Spleen (tissue), 11 donors: Measurements from ENCODE around the gene MICAL3. TPM values are rescaled to one million over a fixed set of nuclear protein-coding genes. Genes with fewer than 3 reads are reported as not detected.

Experiments used
- DNase-seq: peaks from one replicate; pipeline ENCODE4 v3.0.0-alpha.2; 2020
- H3K27ac ChIP-seq, 8 donors: fragments of 200-600 bp; sonication (generic) in 7 of 8; 1 replicate in 4 of 8; 2 replicates in 4 of 8; pipeline versions ENCODE4 v1.5.0 to v1.8.0; 2016 to 2021; ENCODE audit warnings: inconsistent platforms in 4 of 8, mild to moderate bottlenecking in 4 of 8, moderate library complexity in 1 of 8
- H3K27me3 ChIP-seq, 7 donors: fragments of 200-600 bp; sonication (generic) in 6 of 7; replicated peaks in 1 of 7; 1 replicate in 4 of 7; 2 replicates in 3 of 7; pipeline versions ENCODE4 v1.5.0 to v1.8.0; 2016 to 2021; ENCODE audit warnings: inconsistent platforms in 3 of 7, mild to moderate bottlenecking in 1 of 7
- H3K36me3 ChIP-seq, 6 donors: fragments of 200-600 bp; sonication (generic) in 5 of 6; 1 replicate in 4 of 6; 2 replicates in 2 of 6; pipeline versions ENCODE4 v1.5.0 to v1.8.0; 2016 to 2021; ENCODE audit warnings: inconsistent platforms in 2 of 6
- H3K4me1 ChIP-seq, 6 donors: fragments of 200-600 bp; sonication (generic) in 5 of 6; 1 replicate in 3 of 6; 2 replicates in 3 of 6; pipeline versions ENCODE4 v1.5.0 to v1.8.0; 2016 to 2021; ENCODE audit warnings: inconsistent platforms in 3 of 6
- H3K4me3 ChIP-seq, 8 donors: fragments of 200-600 bp; sonication (generic) in 7 of 8; 1 replicate in 4 of 8; 2 replicates in 4 of 8; pipeline versions ENCODE4 v1.5.0 to v1.8.0; 2016 to 2021; ENCODE audit warnings: inconsistent platforms in 4 of 8, mild to moderate bottlenecking in 4 of 8, moderate library complexity in 2 of 8
- H3K9me3 ChIP-seq, 8 donors: fragments of 200-600 bp; sonication (generic) in 7 of 8; 1 replicate in 4 of 8; 2 replicates in 4 of 8; pipeline versions ENCODE4 v1.5.0 to v1.8.0; 2016 to 2021; ENCODE audit warnings: inconsistent platforms in 4 of 8
- POLR2A ChIP-seq, 3 donors: fragments of 450-650 bp; IDR thresholded peaks; one replicate each; pipeline ENCODE4 v1.5.1; 2017; ENCODE audit warnings: antibody characterized with exemption in 3 of 3, mild to moderate bottlenecking in 1 of 3
- POLR2AphosphoS5 ChIP-seq, 3 donors: sonication (generic); formaldehyde crosslinking; IDR thresholded peaks; one replicate each; pipeline ENCODE4 v1.5.1; 2017; ENCODE audit warnings: antibody characterized with exemption in 3 of 3
- WGBS, 5 donors: extraction: QIAGEN DNeasy Blood & Tissue Kit in 3 of 5; methylation state at CpG; one replicate each; pipeline versions ENCODE4 v1.1.5 to v1.1.7; 2013 to 2018; 5-methylcytosine and 5-hydroxymethylcytosine counted together
- intact Hi-C: fragments of 100-400 bp; cut with DNase I; formaldehyde crosslinking; loops from one replicate; pipeline ENCODE4 v1.15.0; 2023; ENCODE audit warnings: low total_unique reads
- polyA plus RNA-seq, 3 donors: library from polyadenylated mRNA; stranded (reverse); fragments of 200-250 nt; gene quantifications; one replicate each; pipeline ENCODE4 v1.2.1, GENCODE V29; 2013
- total RNA-seq, 7 donors: library from RNA; depleted of rRNA in 3 of 7; stranded (reverse); fragments of >200 nt in 3 of 7; fragmentation: NEBNext Ultra II Directional in 4 of 7; extraction: Animal tissue kit (Norgen Biotek cat#: 25700) in 4 of 7; gene quantifications; one replicate each; pipeline versions ENCODE4 v1.1.0 to v1.2.1, GENCODE V29; 2016 to 2021
- TF ChIP-seq, protein P1 (sequence below), 11 experiments: fragments of 200-600 bp in 7 of 11; fragments of 450-650 bp in 4 of 11; sonication (generic) in 4 of 11; IDR thresholded peaks in 8 of 11; conservative IDR thresholded peaks in 3 of 11; 1 replicate in 7 of 11; 2 replicates in 4 of 11; pipeline versions ENCODE4 v1.4.0 to v1.8.0; 2016 to 2021; ENCODE audit warnings: antibody characterized with exemption in 11 of 11, inconsistent platforms in 4 of 11, mild to moderate bottlenecking in 1 of 11
- donor health status: healthy with polysubstance abuse.
- donor health status: DM: no; HTN: no; CAD: no; lungs with moderate emphysema.
- donor health status: DM: no; HTN: no; CAD: no.
- donor health status: Bipolar disorder and iron deficiency.
- donor health status: healthy.
- donor health status: DM: no; HTN: no; CAD: no.
- donor health status: DM: yes; HTN: yes; CAD: no.

Gene MICAL3
- total and polyA plus RNA-seq, 10 donors: 2.6 to 133 (median 75.2) TPM

DNA sequence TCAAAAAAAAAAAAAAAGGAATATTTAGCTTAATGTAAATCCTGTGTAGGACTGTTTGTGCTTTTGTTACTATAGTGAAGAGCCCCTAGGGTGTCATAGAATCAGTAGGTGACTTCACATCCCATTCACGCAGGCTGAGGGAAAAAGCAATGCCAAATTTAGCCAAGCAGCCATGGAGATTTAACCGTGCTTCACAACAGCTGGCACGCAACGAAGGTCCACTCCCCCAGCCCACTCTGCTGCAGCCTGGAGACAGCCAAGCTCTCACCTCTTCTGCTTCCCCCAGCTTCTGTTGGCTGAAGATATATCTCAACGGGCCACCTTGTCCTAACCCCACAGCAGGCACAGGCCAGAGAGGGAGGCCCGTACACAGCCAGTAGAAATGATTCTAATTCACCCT, 171.3 kb downstream of the MICAL3 start:
- Histone ChIP-seq H3K27me3 (no peaks in the 10 kb centered on the region), H3K27ac (no peak overlapping the region), H3K36me3 (peaks cover 0 to 70% (median 13%) of the 10 kb centered on the region in 6 donors), H3K4me3 (no peak overlapping the region), H3K4me1 (no peaks in the 10 kb centered on the region), H3K9me3 (no peaks in the 10 kb centered on the region)
- intact Hi-C loops: no loop called here
- DNase-seq: no peak
- no peak for TF ChIP-seq POLR2AphosphoS5 (IDR thresholded peaks at IDR 0.05)
- no peak for TF ChIP-seq POLR2A (IDR thresholded peaks at IDR 0.05)
- TF ChIP-seq, protein P1, sequence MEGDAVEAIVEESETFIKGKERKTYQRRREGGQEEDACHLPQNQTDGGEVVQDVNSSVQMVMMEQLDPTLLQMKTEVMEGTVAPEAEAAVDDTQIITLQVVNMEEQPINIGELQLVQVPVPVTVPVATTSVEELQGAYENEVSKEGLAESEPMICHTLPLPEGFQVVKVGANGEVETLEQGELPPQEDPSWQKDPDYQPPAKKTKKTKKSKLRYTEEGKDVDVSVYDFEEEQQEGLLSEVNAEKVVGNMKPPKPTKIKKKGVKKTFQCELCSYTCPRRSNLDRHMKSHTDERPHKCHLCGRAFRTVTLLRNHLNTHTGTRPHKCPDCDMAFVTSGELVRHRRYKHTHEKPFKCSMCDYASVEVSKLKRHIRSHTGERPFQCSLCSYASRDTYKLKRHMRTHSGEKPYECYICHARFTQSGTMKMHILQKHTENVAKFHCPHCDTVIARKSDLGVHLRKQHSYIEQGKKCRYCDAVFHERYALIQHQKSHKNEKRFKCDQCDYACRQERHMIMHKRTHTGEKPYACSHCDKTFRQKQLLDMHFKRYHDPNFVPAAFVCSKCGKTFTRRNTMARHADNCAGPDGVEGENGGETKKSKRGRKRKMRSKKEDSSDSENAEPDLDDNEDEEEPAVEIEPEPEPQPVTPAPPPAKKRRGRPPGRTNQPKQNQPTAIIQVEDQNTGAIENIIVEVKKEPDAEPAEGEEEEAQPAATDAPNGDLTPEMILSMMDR (IDR thresholded peaks at IDR 0.05 in 8 of 11, conservative IDR thresholded peaks at IDR 0.05 in 3 of 11): no peak
- 74 to 95% (median 85%) methylated on average over 6 of the region's 6 CpGs for WGBS, 5 donors

DNA sequence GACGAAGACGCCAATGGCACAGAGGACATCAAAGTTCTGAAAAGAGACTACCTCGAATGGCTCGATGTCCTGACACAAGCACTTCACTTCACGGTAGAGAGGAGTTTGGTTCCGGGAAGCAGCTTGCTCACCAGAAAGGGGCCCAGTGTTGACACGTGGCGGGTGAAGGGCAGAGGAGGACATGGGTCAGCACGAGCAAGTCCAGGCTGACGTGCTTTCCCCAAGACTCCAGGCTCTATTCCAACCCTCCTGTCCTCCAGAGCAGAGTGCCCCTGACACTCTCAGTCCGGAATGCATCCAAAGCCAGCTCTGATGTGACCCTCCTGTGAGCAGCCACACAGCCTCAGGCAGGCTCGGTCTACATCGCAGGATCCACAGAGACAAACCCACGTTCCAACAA, 172.6 kb downstream of the MICAL3 start:
- intact Hi-C loops: no loop called here

DNA sequence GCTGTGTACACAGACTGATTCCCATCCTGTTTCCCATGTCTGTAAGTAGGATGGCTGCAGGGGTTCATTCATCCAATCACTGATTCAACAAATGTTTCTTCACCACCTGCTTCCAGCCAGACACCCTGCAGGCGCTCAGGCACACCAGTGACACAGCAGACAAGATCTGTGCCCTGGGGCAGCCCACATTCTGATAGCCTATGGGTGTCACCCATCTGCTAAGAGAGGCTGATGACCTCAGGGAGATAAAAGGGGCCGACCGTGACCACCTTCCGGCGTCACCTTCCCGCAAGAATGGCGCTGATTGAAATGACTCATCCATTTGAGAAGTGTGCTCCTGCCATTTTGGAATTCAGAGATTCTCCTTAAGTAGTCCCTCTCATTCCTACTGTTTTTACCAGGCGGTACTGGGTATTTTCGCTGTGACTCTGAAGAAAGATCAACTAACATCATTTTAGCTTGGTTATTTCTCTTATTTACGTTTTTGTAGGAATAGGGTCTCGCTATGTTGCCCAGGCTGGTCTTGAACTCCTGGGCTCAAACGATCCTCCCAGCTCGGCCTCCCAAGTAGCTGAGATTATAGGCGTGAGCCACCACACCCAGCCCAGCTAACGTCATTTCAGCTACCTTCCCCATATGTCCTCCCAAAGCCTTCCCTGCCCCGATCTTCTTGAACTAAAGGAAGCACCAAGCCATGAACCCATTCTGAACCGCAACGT, 176.8 kb downstream of the MICAL3 start:
- no peak for DNase-seq
- WGBS, 5 donors: 91 to 95% (median 93%) methylated on average over 18 of the region's 18 CpGs

More for the DNA sequence above, 172.6 kb downstream of the MICAL3 start:
- Histone ChIP-seq H3K36me3 (peaks cover 0 to 67% (median 9%) of the 10 kb centered on the region in 6 donors), H3K4me3 (no peak overlapping the region), H3K9me3 (no peaks in the 10 kb centered on the region), H3K4me1 (peaks cover 0 to 8% (median 2%) of the 10 kb centered on the region in 6 donors), H3K27ac (no peak overlapping the region), H3K27me3 (no peaks in the 10 kb centered on the region)
- 78 to 90% (median 87%) methylated on average over 14 of the region's 14 CpGs for WGBS, 5 donors
- TF ChIP-seq, protein P1 (IDR thresholded peaks at IDR 0.05 in 8 of 11, conservative IDR thresholded peaks at IDR 0.05 in 3 of 11): no peak
- TF ChIP-seq POLR2AphosphoS5 (IDR thresholded peaks at IDR 0.05): peak in 2 of 3 donors; percentile 26 to 52
- no peak for DNase-seq

DNA sequence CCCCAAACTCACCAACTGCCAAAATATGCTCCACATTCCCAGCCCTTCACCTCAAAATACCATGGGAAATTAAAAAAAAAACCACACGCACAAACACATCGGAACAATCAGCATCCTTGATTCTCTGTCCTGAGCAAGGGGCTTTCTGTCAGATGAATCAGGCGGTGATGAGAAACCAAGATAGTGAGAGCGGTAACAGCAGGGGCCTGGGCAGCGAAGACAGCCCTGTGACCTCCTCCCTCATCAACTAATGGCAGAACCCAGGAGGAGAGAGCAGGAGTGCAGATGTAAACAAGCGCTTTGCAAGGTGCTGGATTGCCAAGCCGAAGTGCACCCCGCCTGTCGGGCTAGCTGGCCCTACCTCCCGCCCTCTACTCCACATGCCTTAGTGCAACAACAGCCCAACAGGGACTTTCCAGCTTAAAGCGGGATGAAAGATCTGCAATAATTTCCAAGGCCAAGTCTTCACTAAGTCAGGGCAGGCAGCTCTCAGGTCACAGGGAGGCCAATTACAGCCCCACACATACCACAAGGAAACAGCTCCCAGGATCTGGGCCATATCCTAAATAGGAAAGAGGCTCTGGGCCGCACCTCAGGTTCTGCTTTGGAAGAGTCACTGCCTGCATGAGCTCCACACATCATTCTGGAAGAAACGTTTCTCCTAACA, 177.9 kb downstream of the MICAL3 start:
- peak overlapping the region in 7 of 8 donors; percentile 36 to 67 (median 51) for H3K27ac ChIP-seq
- no peak overlapping the region for H3K4me3 ChIP-seq
- intact Hi-C loops: no loop called here
- no peak for DNase-seq
- H3K36me3 ChIP-seq: peaks cover 0 to 69% (median 10%) of the 10 kb centered on the region in 6 donors
- H3K9me3 ChIP-seq: no peaks in the 10 kb centered on the region
- WGBS, 5 donors: 68 to 93% (median 86%) methylated on average over 13 of the region's 13 CpGs
- H3K27me3 ChIP-seq: no peaks in the 10 kb centered on the region
- peaks cover 0 to 31% (median 9%) of the 10 kb centered on the region in 6 donors for H3K4me1 ChIP-seq
- TF ChIP-seq POLR2AphosphoS5 (IDR thresholded peaks at IDR 0.05): peak in 1 of 3 donors; percentile 18
- no peak for TF ChIP-seq POLR2A (IDR thresholded peaks at IDR 0.05)

More for the DNA sequence above, 176.8 kb downstream of the MICAL3 start:
- intact Hi-C loops: no loop called here
- Histone ChIP-seq H3K4me3 (no peak overlapping the region), H3K27me3 (no peaks in the 10 kb centered on the region), H3K27ac (peak overlapping the region in 6 of 8 donors; percentile 38 to 67 (median 51)), H3K36me3 (peaks cover 0 to 69% (median 5%) of the 10 kb centered on the region in 6 donors), H3K9me3 (no peaks in the 10 kb centered on the region), H3K4me1 (peaks cover 0 to 20% (median 3%) of the 10 kb centered on the region in 6 donors)
- TF ChIP-seq POLR2AphosphoS5 (IDR thresholded peaks at IDR 0.05): no peak

DNA sequence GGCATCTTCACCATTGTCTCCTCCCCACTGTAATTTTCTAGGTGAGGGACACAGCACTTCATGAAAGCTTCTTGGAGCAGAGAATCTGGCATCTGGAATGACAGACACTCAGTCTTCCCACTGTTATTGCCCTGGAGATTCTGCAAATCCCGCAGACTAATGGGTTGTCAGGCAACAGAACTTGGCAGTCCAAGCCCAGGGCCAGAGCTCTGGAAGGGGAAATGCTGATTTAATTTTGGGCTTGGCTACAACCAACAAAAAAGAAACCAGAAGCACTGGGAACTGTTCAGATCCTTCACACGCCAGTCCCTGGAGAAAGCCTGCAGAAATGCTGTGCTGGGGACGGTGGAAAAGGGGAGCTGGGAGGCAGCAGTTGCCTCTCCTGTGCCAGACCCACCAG, 178.6 kb downstream of the MICAL3 start:
- WGBS, 5 donors: 61 to 86% (median 83%) methylated on average over 3 of the region's 3 CpGs
- Histone ChIP-seq H3K4me1 (peaks cover 0 to 35% (median 9%) of the 10 kb centered on the region in 6 donors), H3K27ac (peak overlapping the region in 7 of 8 donors; percentile 22 to 62 (median 51)), H3K9me3 (no peaks in the 10 kb centered on the region), H3K4me3 (no peak overlapping the region), H3K27me3 (no peaks in the 10 kb centered on the region), H3K36me3 (peaks cover 0 to 69% (median 16%) of the 10 kb centered on the region in 6 donors)
- intact Hi-C loops: no loop called here
- no peak for TF ChIP-seq POLR2A (IDR thresholded peaks at IDR 0.05)
- TF ChIP-seq, protein P1 (IDR thresholded peaks at IDR 0.05 in 8 of 11, conservative IDR thresholded peaks at IDR 0.05 in 3 of 11): no peak
- no peak for TF ChIP-seq POLR2AphosphoS5 (IDR thresholded peaks at IDR 0.05)
- DNase-seq: no peak
